Hepatocyte (in vitro differentiated cells): ENCODE data around the gene KRT81.

Source experiments
- CTCF ChIP-seq: fragments of 200-600 bp; sonication (generic); IDR thresholded peaks from 2 replicates; pipeline ENCODE4 v1.5.1; 2016; ENCODE audit warnings: antibody characterized with exemption, mild to moderate bottlenecking; ENCODE audit not compliant: poor library complexity
- EZH2 ChIP-seq: fragments of 200-600 bp; sonication (generic); IDR thresholded peaks from 2 replicates; pipeline ENCODE4 v1.6.1; 2016; ENCODE audit warnings: antibody characterized with exemption, mild to moderate bottlenecking, borderline replicate concordance

GRCh38 chr12:52296572-52297215 lies 5.4 kb upstream of the KRT81 start:
- no peak for TF ChIP-seq CTCF
- TF ChIP-seq EZH2: no peak
